HFFc6 (cell line): ENCODE results near the gene LCE4A. TPM values are rescaled to one million over a fixed set of nuclear protein-coding genes. Genes with fewer than 3 reads are reported as not detected.

Experiments used
- DNase-seq: peaks from one replicate; pipeline ENCODE4 v3.0.0-alpha.2; 2018
- H3K27ac Mint-ChIP-seq: 2 replicates; pipeline ENCODE4 v1.8.0; 2020; ENCODE audit warnings: mild to moderate bottlenecking, mixed read lengths
- H3K27me3 Mint-ChIP-seq: 2 replicates; pipeline ENCODE4 v1.8.0; 2021; ENCODE audit warnings: mild to moderate bottlenecking, moderate library complexity, mixed read lengths; ENCODE audit not compliant: insufficient read depth
- H3K36me3 Mint-ChIP-seq: 2 replicates; pipeline ENCODE4 v1.8.0; 2021; ENCODE audit warnings: low read depth, mixed read lengths
- H3K4me1 Mint-ChIP-seq: 2 replicates; pipeline ENCODE4 v1.8.0; 2020; ENCODE audit warnings: low read depth, mixed read lengths
- H3K4me3 Mint-ChIP-seq: 2 replicates; pipeline ENCODE4 v1.8.0; 2020; ENCODE audit warnings: mild to moderate bottlenecking, moderate library complexity, mixed read lengths
- H3K9me3 Mint-ChIP-seq: 2 replicates; pipeline ENCODE4 v1.8.0; 2020; ENCODE audit warnings: mild to moderate bottlenecking, mixed read lengths
- total RNA-seq, 6 experiments: library from RNA; stranded (reverse); fragmentation: NEBNext Ultra II Directional; extraction: Animal tissue kit (Norgen Biotek cat#: 25700); gene quantifications; 2 replicates in 1 of 6; 3 replicates in 5 of 6; pipeline ENCODE4 v1.2.3, GENCODE V29; 2021
- TF ChIP-seq, protein P1 (sequence below): fragments of 200-600 bp; sonication (generic); IDR thresholded peaks from 2 replicates; pipeline ENCODE4 v1.5.0; 2021; ENCODE audit warnings: antibody characterized with exemption, mild to moderate bottlenecking

The LCE4A gene
- total RNA-seq, 6 experiments from 2014 or later: 0.31 TPM; not detected in 5

DNA sequence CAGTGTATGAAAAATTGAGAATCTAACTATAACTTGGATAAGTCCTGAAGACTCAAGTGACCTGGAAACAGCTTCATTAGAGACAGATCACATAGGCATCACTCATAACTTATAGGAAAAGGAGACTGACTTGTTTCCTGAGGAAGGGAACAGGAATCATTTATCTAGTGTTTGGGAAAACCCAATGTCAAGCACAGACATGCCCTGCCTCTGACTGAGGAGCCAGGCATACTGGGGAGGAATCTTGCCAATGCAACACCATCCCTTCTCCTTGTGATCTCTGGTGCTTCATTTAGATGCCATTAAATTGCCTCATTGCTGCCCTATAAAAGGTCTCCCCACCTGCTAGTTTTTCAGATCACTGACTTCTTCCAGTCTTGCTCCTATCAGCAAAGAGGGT is 10.3 kb downstream of the LCE4A start:
- H3K36me3 Mint-ChIP-seq: no peaks in the 10 kb centered on the region
- no peak for DNase-seq
- H3K27me3 Mint-ChIP-seq: peaks cover 7% of the 10 kb centered on the region
- peaks cover 30% of the 10 kb centered on the region for H3K9me3 Mint-ChIP-seq
- H3K27ac Mint-ChIP-seq: no peak overlapping the region
- H3K4me1 Mint-ChIP-seq: no peaks in the 10 kb centered on the region
- TF ChIP-seq, protein P1, sequence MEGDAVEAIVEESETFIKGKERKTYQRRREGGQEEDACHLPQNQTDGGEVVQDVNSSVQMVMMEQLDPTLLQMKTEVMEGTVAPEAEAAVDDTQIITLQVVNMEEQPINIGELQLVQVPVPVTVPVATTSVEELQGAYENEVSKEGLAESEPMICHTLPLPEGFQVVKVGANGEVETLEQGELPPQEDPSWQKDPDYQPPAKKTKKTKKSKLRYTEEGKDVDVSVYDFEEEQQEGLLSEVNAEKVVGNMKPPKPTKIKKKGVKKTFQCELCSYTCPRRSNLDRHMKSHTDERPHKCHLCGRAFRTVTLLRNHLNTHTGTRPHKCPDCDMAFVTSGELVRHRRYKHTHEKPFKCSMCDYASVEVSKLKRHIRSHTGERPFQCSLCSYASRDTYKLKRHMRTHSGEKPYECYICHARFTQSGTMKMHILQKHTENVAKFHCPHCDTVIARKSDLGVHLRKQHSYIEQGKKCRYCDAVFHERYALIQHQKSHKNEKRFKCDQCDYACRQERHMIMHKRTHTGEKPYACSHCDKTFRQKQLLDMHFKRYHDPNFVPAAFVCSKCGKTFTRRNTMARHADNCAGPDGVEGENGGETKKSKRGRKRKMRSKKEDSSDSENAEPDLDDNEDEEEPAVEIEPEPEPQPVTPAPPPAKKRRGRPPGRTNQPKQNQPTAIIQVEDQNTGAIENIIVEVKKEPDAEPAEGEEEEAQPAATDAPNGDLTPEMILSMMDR: no peak
- no peak overlapping the region for H3K4me3 Mint-ChIP-seq

DNA sequence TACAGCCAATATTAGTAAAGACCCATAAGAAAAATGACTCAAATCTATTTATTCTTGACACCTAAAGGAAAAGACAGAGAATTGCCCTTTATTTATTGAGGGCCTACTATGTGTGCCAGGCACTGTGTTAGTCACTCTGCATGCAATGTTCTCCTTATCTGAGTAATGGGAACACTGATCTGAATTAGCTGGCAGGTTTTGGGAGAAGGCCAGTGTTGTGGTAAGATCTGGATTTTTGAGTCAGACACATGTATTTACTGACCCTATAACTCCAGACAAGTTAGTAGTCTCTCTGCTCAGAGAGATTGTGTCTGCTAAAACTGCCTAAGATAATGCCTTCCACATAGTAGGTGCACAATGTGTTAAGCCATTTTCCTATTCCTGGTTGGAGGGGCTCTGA is 17.3 kb downstream of the LCE4A start:
- TF ChIP-seq, protein P1: no peak
- Mint-ChIP-seq H3K27ac (no peak overlapping the region), H3K4me3 (no peak overlapping the region), H3K9me3 (peaks cover 9% of the 10 kb centered on the region; the same call in 1 of the 2 replicates), H3K27me3 (peaks cover 8% of the 10 kb centered on the region), H3K4me1 (no peaks in the 10 kb centered on the region), H3K36me3 (no peaks in the 10 kb centered on the region)
- no peak for DNase-seq

- no peaks in the 10 kb centered on the region for H3K9me3 Mint-ChIP-seq
- DNase-seq: no peak
- H3K4me1 Mint-ChIP-seq: no peaks in the 10 kb centered on the region
Observed at GRCh38 chr1:152728986-152729385, 21.0 kb downstream of the LCE4A start.

GRCh38 chr1:152735648-152736047 is 27.7 kb downstream of the LCE4A start:
- no peak for DNase-seq
- Mint-ChIP-seq H3K27me3 (peaks cover 4% of the 10 kb centered on the region; the same call in 1 of the 2 replicates), H3K27ac (no peak overlapping the region), H3K9me3 (peaks cover 9% of the 10 kb centered on the region; the same call in 1 of the 2 replicates), H3K36me3 (no peaks in the 10 kb centered on the region), H3K4me1 (peaks cover 6% of the 10 kb centered on the region; the same call in 1 of the 2 replicates), H3K4me3 (no peak overlapping the region)
- TF ChIP-seq, protein P1: peak; percentile 46; the same call in 1 of the 2 replicates

More at GRCh38 chr1:152728986-152729385, 21.0 kb downstream of the LCE4A start:
- no peak overlapping the region for H3K27ac Mint-ChIP-seq
- peaks cover 2% of the 10 kb centered on the region for H3K27me3 Mint-ChIP-seq
- H3K36me3 Mint-ChIP-seq: no peaks in the 10 kb centered on the region
- TF ChIP-seq, protein P1: no peak
- no peak overlapping the region for H3K4me3 Mint-ChIP-seq

- TF ChIP-seq, protein P1: no peak
- Mint-ChIP-seq H3K4me1 (peaks cover 6% of the 10 kb centered on the region; the same call in 1 of the 2 replicates), H3K27ac (no peak overlapping the region), H3K9me3 (peaks cover 9% of the 10 kb centered on the region; the same call in 1 of the 2 replicates), H3K4me3 (no peak overlapping the region), H3K27me3 (peaks cover 5% of the 10 kb centered on the region; the same call in 1 of the 2 replicates), H3K36me3 (no peaks in the 10 kb centered on the region)
- no peak for DNase-seq
Observed at GRCh38 chr1:152737997-152738396, 30.0 kb downstream of the LCE4A start.
